Fibroblast of villous mesenchyme (primary cell): ENCODE data around the gene ANKS6. TPM values are rescaled to one million over a fixed set of nuclear protein-coding genes. Genes with fewer than 3 reads are reported as not detected.
A peak's percentile ranks its signal among the peaks of the same experiment; 100 is the strongest.

Source experiments
- DNase-seq: peaks from one replicate; pipeline ENCODE4 v3.0.0-alpha.2; 2010; ENCODE audit warnings: low read depth
- H3K4me3 ChIP-seq: 2 replicates; pipeline ENCODE4 v1.5.1; 2011; ENCODE audit warnings: low read depth, mild to moderate bottlenecking, low read length
- CTCF ChIP-seq: IDR thresholded peaks from 2 replicates; pipeline ENCODE4 v1.5.1; 2012; ENCODE audit warnings: low read depth, mild to moderate bottlenecking, low read length; ENCODE audit not compliant: insufficient read depth
- total RNA-seq: library from RNA; depleted of rRNA; stranded (reverse); fragments of >200 nt; gene quantifications from 2 replicates; pipeline ENCODE4 v1.2.3, GENCODE V29; 2012

ANKS6 gene
- total RNA-seq, 1 donor: 6.9 TPM

GRCh38 chr9:98712987-98713386 lies 83.4 kb downstream of the ANKS6 start:
- H3K4me3 ChIP-seq: no peak overlapping the region
- no peak for TF ChIP-seq CTCF
- no peak for DNase-seq

- no peak for TF ChIP-seq CTCF
- no peak overlapping the region for H3K4me3 ChIP-seq
- DNase-seq: peak; percentile 56
Observed at GRCh38 chr9:98709968-98710965, 86.1 kb downstream of the ANKS6 start.

GRCh38 chr9:98708933-98709911 lies 87.1 kb downstream of the ANKS6 start, which contains the start of gene GABBR2:
GABBR2 (minus strand) TSS chr9:98708935; CDS start chr9:98708737, 198 bp downstream.
- no peak within 1 kb of the TSS for H3K4me3 ChIP-seq
- no peak for TF ChIP-seq CTCF
- DNase-seq: no peak

DNA sequence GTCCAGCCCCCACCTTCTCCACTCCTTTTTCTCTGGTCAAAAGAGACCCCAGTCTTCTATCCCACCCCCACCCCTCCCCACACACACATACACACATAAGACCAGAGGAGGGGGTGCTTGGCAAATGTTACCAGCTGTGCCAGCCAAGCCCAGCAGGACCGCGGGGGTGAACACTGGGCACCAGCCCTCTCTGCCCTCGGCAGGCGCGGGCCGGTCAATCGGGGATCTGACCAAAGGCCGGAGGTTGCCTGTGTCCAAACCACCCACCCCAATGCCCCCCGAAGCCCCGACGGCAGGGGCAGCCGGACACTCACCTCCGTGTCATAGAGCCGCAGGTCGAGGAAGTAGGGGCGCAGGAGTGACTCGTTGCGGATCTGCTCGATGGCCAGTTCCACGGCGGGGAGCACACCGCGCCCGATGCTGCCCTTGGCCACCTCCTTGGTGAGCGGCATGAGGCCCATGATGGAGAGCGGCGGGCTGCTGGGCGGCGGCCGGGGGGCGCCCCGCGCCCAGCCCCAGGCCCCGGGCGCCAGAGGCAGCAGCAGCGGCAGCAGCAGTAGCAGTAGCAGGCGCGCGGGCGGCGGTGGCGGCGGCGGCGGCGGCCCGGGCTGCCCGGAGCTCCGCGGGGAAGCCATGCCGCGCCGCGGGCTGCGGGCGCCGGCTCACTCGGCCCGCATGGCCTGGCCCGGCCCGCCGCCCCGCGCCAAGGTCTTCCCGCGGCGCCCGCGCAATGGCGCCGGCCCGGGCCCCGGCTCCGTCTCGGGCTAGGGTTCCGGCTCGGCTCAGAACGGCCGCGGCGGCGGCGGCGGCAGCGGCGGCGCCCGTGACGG lies 88.0 kb downstream of the ANKS6 start:
- no peak for DNase-seq
- H3K4me3 ChIP-seq: no peak overlapping the region
- TF ChIP-seq CTCF: no peak

GRCh38 chr9:98707166-98708102 lies 88.9 kb downstream of the ANKS6 start:
- peak; percentile 62 for TF ChIP-seq CTCF
- peak overlapping the region; percentile 34 for H3K4me3 ChIP-seq
- DNase-seq: peak; percentile 71
